ENCODE results near the gene SFMBT1.

The SFMBT1 gene

DNA sequence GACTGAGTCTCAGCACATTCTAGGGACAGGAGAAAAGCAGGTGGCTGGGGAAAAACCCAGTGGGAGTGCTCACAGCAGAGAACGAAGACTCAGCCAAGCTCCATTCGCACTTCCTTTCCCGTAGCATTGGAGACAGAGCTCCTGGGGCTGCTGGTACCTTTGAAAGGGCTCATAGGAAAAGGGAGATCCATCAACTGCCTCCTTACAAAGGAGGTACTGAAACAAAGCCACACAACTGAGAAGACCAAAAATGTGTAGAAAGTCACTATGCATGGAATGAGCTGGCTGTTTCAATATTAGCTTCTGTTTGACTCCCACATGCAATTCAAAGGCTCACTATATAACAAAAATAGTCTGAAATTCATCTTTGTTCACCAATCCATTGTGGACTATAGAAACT lies 165.4 kb downstream of the SFMBT1 start:
- DNase-seq (ENCODE audit: low read depth), result no peak

DNA sequence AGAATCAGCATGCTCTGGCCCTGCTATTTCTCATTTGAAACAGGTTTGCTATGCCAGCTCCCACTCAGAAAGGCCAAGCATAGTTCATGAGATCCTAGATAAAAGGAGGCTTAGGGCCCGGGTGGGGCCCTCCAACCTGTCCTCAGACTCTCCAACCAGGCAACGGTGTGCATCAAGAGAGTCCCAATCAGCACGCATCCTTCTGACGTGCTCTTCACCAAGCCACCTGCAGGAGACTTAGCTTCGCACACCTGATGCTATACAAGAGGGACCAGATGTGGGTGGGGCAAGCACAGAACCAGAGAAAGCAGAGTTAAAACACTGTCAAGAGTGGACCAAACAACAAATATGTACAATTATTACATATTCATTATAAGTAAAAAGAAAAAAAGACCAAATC lies 165.8 kb downstream of the SFMBT1 start:
- DNase-seq (ENCODE audit: low read depth), result no peak

DNA sequence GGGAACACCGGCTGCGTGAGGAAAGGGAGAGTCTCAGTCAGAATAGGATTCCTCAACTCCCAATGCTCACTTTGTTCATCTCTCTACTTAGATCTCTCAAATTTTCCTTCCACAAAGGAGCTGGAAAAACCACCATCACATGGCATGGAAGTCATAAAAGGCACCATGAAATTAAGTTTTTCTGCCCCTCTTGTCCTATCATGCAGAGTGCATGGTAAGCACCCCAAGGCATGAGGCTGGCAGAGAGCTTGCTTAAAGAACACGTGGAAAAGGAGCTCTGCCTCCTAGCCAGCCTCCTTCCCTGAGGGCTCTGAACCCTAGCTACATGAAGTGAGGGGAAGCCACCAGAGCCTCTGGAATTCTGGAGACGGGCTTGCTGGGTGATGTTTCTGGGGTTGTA lies 166.3 kb downstream of the SFMBT1 start:
- DNase-seq (ENCODE audit: low read depth), result no peak

DNA sequence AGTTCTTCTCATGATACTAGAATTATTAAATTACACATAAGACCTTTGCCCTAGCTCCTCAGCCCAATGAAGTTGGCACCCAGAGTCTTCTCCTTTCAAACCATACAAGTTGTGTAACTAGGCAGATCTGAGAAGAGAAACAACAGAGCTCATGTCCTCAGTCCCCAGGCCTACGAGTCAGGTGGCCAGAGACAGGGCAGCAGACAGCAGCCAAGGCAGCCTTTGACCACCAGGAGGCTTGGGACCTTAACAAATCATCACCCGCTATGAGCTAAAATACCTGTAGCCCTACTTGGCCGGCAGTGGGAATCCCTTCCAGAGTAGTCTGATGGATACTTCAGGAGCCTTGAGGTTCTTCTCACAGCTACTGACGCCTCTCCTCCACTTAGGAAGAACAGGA lies 166.8 kb downstream of the SFMBT1 start:
- DNase-seq (ENCODE audit: low read depth), result no peak

DNA sequence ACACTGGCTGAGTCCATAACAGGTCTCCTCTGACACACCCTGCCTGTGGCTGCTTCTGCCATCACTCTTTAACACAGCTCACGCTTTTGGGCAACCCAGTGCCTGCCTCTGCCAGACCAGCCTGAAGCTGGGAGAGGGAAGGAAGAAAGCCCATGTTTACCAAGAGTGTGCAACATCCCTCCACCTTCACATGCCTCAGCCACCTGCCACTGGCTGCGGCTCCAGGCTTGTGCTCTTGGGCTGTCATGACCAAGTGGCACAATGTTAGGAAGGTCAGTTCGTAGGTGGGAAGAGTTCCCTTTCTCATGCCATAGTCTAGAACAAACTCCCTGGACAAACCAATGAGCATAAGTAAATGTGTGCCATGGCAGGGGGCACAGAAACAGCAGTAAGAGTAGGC lies 168.8 kb downstream of the SFMBT1 start:
- no peak for DNase-seq (ENCODE audit: low read depth)

DNA sequence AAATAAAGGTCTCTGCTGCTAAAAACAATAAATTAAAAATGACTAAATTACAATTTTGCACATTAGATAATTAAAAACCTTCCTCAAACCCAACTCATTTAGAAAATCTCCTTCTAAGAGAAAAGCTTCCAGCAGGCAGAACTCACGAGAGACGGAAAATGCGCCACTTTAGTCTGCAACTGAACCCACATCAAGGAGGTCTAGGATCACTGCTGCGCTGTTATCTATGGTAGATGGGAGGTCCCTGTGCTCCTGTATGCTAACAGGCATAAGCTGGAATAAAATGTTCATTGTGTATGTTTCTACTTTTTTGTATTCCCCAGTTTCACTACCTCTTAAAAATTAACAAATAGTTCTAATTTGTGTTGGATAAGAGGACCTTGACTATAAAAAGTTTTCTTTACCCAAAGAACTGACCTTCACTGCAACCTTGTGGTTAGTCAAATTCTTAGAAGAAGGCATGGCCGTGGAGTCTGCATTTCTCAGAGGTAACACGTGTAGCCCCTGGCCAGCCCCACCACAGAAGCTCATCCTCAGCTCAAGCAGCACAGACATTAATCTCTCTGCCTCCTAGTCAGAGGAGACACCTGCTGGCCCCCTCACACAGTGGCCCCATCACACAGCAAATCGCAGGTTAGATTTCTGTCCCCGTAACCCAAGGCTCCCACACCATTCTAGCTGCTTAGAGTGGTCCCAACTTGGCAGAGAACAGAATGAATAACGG lies 170.8 kb downstream of the SFMBT1 start:
- DNase-seq (ENCODE audit: low read depth), result no peak

DNA sequence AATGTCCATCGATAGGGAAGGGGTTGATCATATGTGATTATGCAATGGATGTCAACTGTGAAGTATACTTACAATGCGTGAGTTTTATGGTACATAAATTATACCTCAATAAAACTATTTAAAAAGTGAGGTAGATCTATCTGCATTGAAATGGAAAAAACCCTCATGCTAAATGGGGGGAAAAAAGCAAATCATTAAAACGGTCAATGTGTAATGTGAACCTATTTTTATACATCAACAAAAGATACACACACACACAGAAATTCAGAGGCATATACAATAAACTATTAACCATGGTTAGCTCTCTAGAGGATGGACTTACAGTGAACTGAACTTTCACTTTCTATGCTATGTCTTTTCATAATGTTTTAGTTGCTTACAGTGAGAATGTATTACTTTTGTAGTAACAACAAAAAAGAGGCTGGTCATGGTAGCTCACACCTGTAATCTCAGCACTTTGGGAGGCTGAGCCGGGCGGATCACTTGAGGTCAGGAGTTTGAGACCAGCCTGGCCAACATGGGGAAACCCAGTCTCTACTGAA lies 171.6 kb downstream of the SFMBT1 start:
- DNase-seq (ENCODE audit: low read depth), result no peak

DNA sequence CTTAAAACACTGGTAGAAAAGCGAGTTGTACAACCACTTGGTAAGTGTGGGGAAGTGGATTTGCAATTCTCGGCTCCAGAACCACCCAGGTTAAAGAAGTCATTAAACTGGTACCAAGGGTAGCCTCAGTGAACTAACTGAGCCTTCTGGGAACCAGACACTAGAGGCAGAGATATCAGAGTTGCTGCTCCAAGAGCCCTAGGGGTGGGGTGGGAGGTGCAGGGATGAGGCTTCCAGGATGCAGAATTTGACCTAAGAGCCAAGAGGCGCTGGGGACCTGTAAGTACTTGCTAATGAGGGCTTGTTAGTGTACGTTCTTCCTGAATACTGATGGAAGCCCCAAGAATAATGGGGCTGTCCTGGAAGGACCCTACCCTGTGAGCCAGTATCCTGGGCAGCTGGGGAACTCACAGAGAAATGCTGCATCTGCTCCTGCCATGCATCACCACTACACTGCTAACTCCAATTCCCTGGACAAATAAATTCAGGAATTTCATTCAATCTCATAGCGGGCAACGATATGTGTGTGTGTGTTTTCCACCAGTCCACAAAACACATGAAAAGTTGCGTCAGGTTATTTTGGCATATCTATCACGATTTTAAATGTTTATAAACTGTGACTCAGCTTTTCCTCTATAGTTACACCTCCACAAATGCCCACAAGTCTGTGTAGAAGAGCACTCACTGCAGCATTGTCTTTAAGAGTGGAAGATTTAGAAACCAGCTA lies 172.3 kb downstream of the SFMBT1 start:
- DNase-seq (ENCODE audit: low read depth), result no peak

DNA sequence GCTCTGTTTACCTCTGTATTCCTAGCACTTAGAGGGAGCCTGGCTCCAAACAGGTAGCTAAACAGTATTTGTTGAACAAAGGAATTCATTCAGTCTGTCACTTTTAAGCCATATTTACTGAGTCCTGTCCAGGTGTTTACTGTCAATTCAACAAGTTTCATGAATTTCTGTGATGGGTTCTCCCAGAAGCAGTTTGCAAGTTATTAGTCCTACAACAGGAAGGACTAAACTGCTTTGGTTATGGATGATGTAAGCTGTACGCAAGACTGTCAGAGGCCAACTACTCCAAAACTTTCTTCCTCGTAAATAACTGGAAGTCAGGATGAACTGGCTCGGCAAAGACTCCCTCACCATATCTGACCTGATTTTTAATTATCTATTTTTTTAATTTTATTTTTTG lies 173.6 kb downstream of the SFMBT1 start:
- DNase-seq (ENCODE audit: low read depth), result no peak

DNA sequence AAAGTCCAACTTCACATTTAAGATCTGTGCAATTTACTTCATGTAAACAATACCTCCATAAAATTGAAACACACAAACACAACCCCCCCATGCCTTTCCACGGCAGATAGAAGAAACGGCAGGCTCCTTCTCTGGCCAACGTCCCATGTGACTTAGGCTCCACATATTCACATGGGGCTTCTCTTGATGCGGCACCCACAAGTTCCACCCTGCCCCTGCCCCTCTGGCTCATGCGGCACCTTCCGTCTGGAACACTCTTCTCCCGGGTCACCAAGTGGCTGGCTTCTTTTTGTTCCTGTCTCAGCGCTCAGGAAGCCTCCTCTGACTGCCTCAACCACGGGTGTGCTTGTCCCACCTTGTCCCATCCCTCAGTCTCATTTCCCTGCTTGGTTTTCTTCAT lies 174.1 kb downstream of the SFMBT1 start:
- no peak for DNase-seq (ENCODE audit: low read depth)

DNA sequence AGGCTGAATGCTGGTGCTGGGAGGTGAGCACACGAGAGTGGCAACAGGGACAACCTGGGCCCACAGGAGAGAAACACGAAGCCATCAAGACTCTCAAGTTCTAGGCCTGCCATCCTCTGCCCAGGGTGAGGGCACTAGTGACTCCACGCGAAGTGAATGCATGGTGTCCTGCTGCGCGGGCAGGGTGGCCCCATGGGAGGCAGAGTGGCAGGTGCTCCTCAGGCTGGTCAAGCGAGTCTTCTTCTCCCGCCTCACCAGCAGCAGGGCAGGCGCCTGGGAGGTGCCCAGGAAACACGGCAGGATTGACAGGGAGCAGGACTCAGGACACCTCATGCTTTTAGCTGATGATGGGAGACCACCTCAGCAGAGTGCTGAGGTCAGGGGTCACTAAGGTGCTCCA lies 175.4 kb downstream of the SFMBT1 start:
- no peak for DNase-seq (ENCODE audit: low read depth)

DNA sequence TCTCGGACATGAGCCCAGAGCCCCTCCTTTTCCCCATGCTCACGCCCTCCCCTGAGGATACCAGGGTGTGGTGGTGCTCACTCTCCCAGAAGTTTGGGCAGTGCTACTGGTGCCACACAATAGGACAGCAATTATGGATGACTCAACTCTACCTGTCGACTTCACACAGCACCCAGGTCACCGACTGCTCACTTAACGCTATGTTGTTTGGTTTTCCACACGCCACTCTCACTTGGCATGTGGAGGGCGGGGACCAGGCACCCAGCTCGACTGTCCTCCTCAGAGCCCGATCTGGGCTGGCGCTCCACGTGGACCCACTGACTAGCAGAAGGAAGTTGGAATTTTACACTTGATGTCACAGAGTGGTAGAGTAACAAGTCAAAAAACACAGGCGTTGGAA lies 179.4 kb downstream of the SFMBT1 start:
- DNase-seq (ENCODE audit: low read depth), result no peak

DNA sequence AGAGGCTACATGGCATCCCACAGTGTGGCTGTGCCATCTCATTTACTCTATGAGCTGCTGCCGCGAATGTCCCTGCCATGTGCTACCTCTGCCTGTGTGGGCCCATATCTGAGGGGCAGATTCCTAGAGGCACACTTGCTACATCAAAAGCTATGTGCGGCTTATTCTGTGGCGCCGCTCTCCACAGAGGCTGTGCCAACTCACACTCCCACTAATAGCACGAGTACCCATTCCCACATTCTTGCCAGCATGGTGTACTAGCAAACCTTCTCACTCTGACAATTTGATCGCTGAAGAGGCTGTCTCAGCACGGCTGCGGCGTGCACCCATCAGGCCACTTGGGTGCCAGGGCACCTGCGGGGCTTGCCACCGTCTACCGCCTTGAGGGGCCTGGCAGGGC lies 179.9 kb downstream of the SFMBT1 start:
- DNase-seq (ENCODE audit: low read depth), result no peak

DNA sequence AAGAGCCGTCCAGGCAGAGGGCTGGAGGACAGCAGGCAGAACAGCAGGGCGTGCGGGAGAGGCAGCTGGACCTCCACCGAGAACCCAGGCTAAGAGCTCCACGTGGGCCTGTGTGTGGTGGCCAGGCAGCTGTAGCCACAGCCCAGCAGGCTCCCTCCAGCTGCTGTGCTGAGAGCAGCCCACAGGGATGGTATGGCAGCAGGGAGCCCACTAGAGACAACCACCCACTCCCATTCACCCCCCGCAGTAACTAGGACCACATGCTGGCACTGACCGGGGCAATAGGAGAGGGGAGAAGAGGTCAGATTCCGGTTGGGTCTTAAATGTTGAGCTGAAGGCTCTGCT lies 185.5 kb downstream of the SFMBT1 start:
- no peak for DNase-seq (ENCODE audit: low read depth)

DNA sequence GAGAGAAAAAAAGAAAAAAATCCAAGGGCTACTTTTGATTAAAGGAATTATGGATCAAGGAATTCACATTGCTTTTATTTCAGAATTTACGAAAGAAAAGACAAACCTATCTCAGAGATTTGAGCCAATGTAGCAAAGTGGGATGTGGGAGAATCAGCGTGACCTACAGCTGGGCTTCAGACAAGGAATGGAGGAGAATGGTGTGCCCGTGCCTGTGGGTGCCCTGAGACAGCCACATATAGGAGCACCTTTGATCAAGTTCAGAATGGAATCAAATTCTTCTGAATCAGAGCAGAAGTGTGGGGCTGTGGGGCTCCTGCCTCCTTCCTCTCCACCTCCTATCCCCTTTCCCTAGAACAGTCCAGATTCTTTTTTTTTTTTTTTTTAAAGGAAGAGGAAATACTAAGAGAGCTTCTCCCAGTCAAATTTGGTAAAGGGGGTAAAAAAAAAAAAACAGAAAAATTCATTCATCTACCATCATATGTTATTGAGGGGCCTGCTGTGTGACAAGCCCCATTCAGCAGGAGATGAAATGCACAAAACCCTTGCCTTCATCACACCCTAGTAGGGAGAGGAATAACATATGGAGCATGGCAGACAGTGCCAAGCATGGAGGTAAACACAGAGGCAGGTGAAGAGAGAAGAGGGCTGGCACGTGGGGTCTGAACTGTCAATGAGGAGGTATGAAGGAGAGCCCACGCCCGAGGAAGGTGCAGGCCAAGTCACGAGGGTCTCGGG lies 186.0 kb downstream of the SFMBT1 start:
- no peak for DNase-seq (ENCODE audit: low read depth)

DNA sequence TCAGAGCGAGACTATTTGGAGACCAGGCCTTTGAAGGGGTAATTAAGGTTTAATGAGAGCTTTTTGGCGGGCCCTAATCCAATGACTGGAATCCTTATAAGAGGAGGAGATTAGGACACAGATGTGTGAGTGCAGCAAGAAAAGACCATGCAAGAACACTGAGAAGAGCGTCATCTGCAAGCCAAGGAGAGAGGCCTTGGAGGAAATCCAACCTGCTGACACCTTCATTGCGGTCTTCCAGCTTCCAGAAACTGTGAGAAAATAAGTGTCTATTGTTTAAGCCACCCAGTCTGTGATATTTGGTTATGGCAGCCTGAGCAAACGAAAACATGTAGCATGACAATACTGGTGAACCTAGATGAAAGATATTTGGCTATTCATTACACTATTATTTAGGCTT lies 188.0 kb downstream of the SFMBT1 start:
- DNase-seq (ENCODE audit: low read depth), result no peak

DNA sequence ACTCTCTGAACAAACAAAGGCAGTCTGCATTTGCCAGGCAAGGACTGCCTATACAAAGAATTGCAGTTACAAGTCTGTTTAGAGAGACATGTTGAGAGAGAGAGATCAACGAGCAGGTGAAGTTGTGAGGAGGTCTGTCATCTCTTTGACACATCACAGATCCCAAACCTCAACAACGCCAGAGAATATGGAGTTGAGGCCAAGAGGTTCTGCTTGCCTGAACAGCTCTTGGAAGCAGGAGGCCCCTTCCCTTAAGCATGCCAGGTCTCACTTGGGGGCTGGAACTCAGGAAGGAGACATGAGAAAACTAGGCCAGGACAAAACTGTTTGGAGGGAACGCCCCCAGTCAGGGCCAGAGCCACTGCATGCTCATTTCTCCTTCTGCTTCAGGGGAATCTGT lies 188.7 kb downstream of the SFMBT1 start:
- no peak for DNase-seq (ENCODE audit: low read depth)

DNA sequence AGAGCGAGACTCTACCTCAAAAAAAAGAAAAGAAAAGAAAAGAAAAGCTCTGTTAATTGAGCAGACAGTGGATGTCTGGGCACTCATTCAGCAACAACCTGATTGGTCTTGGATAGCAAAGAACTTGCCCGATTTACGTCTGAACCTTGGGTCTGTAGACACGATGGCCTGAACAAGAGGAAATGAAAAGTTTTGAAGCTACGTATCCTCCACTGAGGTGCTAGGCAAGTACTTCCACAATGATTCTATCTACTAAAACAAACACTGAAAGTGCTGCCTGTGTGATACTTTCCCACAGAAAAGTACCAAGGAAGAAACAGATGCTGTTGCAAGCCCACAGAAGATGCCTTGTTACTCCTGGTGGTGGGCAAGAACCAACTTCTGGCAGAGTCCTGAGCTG lies 189.2 kb downstream of the SFMBT1 start:
- no peak for DNase-seq (ENCODE audit: low read depth)

DNA sequence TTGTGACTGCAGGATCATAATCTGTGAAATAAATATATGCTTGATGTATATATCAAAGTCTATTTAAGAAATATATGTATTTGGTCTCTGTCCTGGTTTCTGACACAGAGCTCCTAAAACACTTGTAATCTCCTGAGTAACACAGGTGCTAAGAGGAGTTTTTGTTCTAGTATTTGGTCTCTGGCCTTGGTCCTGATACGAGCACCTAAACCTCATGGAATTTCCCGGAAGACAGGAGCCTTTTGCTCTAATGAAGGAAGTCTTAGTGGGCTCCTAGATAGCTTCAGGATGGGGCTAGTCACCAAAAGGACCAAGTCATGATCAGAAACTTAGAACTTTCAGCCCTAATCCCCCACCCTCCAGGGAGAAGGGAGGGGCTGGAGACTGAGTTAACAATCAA lies 191.9 kb downstream of the SFMBT1 start:
- DNase-seq (ENCODE audit: low read depth), result no peak

Data from activated gamma-delta T cell treated with anti-CD3 and anti-CD28 coated beads, Interleukin-2, amount 50 U/mL, for 16 hours (primary cell).